WTC11 (cell line): ENCODE data around the gene UBE2H. TPM values are rescaled to one million over a fixed set of nuclear protein-coding genes. Genes with fewer than 3 reads are reported as not detected.
"Not testable (repeated sequence)": the region's sequence is repeated elsewhere in the genome, so short reads cannot be mapped to it uniquely, and the experiment has no call there.

Experiments
- ATAC-seq: fragments of 200-7000 bp; cut with Tn5 transposase; 2 replicates; pipeline ENCODE4 v1.10.0; 2021; ENCODE audit warnings: mild to moderate bottlenecking, moderate library complexity
- CTCF ChIA-PET: fragments of 300-600 bp; sonication (Branson Sonifier 250); formaldehyde crosslinking; loops from one replicate; lab custom pipeline; 2021; ENCODE audit warnings: antibody characterized with exemption; lab: Charles Lee
- POLR2A ChIA-PET: fragments of 350-600 bp; sonication (Branson Sonifier 250); formaldehyde crosslinking; loops from one replicate; lab custom pipeline; 2021; ENCODE audit warnings: antibody characterized with exemption; lab: Charles Lee
- DNase-seq: peaks from one replicate; pipeline ENCODE4 v3.0.0; 2021; ENCODE audit warnings: low spot score
- H3K27ac Mint-ChIP-seq: 2 replicates; pipeline ENCODE4 v1.8.0; 2021; ENCODE audit warnings: mixed read lengths
- H3K27me3 Mint-ChIP-seq: 2 replicates; pipeline ENCODE4 v1.8.0; 2021; ENCODE audit warnings: low read depth, mild to moderate bottlenecking, moderate library complexity, mixed read lengths
- H3K36me3 Mint-ChIP-seq: 2 replicates; pipeline ENCODE4 v1.8.0; 2021; ENCODE audit warnings: mixed read lengths
- H3K4me1 Mint-ChIP-seq: 2 replicates; pipeline ENCODE4 v1.8.0; 2022; ENCODE audit warnings: mixed read lengths
- H3K4me3 Mint-ChIP-seq: 2 replicates; pipeline ENCODE4 v1.8.0; 2021; ENCODE audit warnings: mild to moderate bottlenecking, moderate library complexity, mixed read lengths
- H3K9me3 Mint-ChIP-seq: 2 replicates; pipeline ENCODE4 v1.8.0; 2021; ENCODE audit warnings: mixed read lengths
- CREM ChIP-seq: sonication (generic); formaldehyde crosslinking; IDR thresholded peaks from 2 replicates; pipeline ENCODE4 v1.8.1; 2022; ENCODE audit warnings: mild to moderate bottlenecking, missing genetic modification reagents, moderate library complexity
- ELF4 ChIP-seq: sonication (generic); formaldehyde crosslinking; IDR thresholded peaks from 2 replicates; pipeline ENCODE4 v1.8.1; 2022; ENCODE audit warnings: low read depth, mild to moderate bottlenecking, moderate library complexity, missing genetic modification reagents
- EMX1 ChIP-seq: fragments of 250-450 bp; sonication (Bioruptor Pico); IDR thresholded peaks from 2 replicates; pipeline ENCODE4 v1.8.0; 2021; ENCODE audit warnings: mild to moderate bottlenecking
- IRF2 ChIP-seq: sonication (generic); formaldehyde crosslinking; IDR thresholded peaks from 2 replicates; pipeline ENCODE4 v1.8.0; 2022; ENCODE audit warnings: low read depth, missing genetic modification reagents, borderline replicate concordance
- KAT7 ChIP-seq: sonication (generic); formaldehyde crosslinking; IDR thresholded peaks from 2 replicates; pipeline ENCODE4 v1.8.1; 2023; ENCODE audit warnings: missing genetic modification reagents, mild to moderate bottlenecking, borderline replicate concordance
- RELA ChIP-seq: sonication (generic); formaldehyde crosslinking; IDR thresholded peaks from 2 replicates; pipeline ENCODE4 v1.8.1; 2022; ENCODE audit warnings: missing genetic modification reagents, mild to moderate bottlenecking, borderline replicate concordance
- TP53 ChIP-seq: sonication (generic); formaldehyde crosslinking; IDR thresholded peaks from 2 replicates; pipeline ENCODE4 v1.8.1; 2023; ENCODE audit warnings: mild to moderate bottlenecking, missing genetic modification reagents
- ZBTB21 ChIP-seq: sonication (generic); formaldehyde crosslinking; IDR thresholded peaks from 2 replicates; pipeline ENCODE4 v1.8.1; 2023; ENCODE audit warnings: mild to moderate bottlenecking, missing genetic modification reagents, borderline replicate concordance
- ZNF263 ChIP-seq: sonication (generic); formaldehyde crosslinking; IDR thresholded peaks from 2 replicates; pipeline ENCODE4 v1.8.1; 2022; ENCODE audit warnings: low read depth, mild to moderate bottlenecking, moderate library complexity, missing genetic modification reagents
- ZNF317 ChIP-seq: sonication (generic); formaldehyde crosslinking; IDR thresholded peaks from 2 replicates; pipeline ENCODE4 v1.8.1; 2023; ENCODE audit warnings: low read depth, mild to moderate bottlenecking, moderate library complexity, missing genetic modification reagents, borderline replicate concordance
- total RNA-seq: library from RNA; stranded (reverse); gene quantifications from 3 replicates; pipeline ENCODE4 v1.2.3, GENCODE V29; 2021
- TF ChIP-seq, protein P1 (sequence below): fragments of 250-450 bp; sonication (Bioruptor Pico); IDR thresholded peaks from 2 replicates; pipeline ENCODE4 v1.8.0; 2021; ENCODE audit warnings: mild to moderate bottlenecking
- TF ChIP-seq, protein P2 (sequence below): sonication (generic); formaldehyde crosslinking; IDR thresholded peaks from 2 replicates; pipeline ENCODE4 v1.8.0; 2022; ENCODE audit warnings: missing genetic modification reagents
- TF ChIP-seq, protein P3 (sequence below): fragments of 200-600 bp; IDR thresholded peaks from 2 replicates; pipeline ENCODE4 v1.8.0; 2022; ENCODE audit warnings: antibody characterized with exemption
- TF ChIP-seq, protein P4 (sequence below): fragments of 250-450 bp; sonication (Bioruptor Pico); IDR thresholded peaks from 2 replicates; pipeline ENCODE4 v1.9.0; 2021; ENCODE audit warnings: mild to moderate bottlenecking
- TF ChIP-seq, protein P5 (sequence below): sonication (generic); formaldehyde crosslinking; IDR thresholded peaks from 2 replicates; pipeline ENCODE4 v1.8.1; 2023; ENCODE audit warnings: mild to moderate bottlenecking, missing genetic modification reagents
- TF ChIP-seq, protein P6 (sequence below): sonication (generic); formaldehyde crosslinking; IDR thresholded peaks from 2 replicates; pipeline ENCODE4 v1.8.0; 2022; ENCODE audit warnings: mild to moderate bottlenecking, missing genetic modification reagents
- TF ChIP-seq, protein P7 (sequence below): sonication (generic); formaldehyde crosslinking; IDR thresholded peaks from 2 replicates; pipeline ENCODE4 v1.8.1; 2023; ENCODE audit warnings: mild to moderate bottlenecking, missing genetic modification reagents, moderate library complexity
- TF ChIP-seq, protein P8 (sequence below): sonication (generic); formaldehyde crosslinking; IDR thresholded peaks from 2 replicates; pipeline ENCODE4 v1.8.0; 2022; ENCODE audit warnings: mild to moderate bottlenecking, missing genetic modification reagents

UBE2H gene
- total RNA-seq, 1 experiment from 2014 or later: 55.0 TPM

DNA sequence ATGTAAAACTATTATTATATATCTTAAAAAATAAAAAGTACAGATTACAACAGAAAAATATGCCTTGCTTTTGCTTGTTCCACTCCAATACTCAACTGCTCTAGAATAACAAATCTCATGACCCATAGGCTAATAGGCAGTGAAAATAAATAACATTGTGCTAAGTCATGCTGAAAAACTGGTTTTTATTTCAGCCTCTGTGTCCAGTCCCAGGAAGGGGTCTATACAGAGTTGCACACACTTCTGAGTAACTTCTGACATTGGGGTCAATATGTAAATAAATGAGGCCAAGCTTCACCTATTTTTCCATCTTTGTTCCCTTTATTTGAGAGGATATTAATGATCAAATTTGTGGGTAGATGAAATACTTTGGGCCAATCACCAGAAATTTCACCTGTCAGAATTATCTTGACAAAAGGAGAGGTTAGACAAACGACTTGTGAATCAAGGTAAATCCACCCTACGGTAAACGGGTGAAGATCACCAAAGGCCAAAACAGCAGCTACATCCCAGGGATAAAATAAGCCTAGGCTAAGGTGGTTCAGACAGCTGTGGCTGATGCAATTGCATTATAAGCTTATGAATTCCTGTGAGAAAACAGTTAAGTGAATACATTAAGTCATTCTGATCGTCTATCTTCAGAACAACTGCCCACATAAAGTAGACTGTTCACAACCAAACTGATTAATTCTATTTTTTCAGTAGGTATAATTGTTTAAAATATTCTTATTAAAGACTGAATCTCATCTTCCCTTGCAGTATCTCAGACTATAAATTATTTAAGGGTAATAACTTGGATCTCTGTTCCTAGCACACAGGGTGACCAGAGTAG lies 87.5 kb downstream of the UBE2H start (continued):
- TF ChIP-seq, protein P1, sequence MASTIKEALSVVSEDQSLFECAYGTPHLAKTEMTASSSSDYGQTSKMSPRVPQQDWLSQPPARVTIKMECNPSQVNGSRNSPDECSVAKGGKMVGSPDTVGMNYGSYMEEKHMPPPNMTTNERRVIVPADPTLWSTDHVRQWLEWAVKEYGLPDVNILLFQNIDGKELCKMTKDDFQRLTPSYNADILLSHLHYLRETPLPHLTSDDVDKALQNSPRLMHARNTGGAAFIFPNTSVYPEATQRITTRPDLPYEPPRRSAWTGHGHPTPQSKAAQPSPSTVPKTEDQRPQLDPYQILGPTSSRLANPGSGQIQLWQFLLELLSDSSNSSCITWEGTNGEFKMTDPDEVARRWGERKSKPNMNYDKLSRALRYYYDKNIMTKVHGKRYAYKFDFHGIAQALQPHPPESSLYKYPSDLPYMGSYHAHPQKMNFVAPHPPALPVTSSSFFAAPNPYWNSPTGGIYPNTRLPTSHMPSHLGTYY: no peak
- no peak for TF ChIP-seq ZBTB21
- TF ChIP-seq, protein P2, sequence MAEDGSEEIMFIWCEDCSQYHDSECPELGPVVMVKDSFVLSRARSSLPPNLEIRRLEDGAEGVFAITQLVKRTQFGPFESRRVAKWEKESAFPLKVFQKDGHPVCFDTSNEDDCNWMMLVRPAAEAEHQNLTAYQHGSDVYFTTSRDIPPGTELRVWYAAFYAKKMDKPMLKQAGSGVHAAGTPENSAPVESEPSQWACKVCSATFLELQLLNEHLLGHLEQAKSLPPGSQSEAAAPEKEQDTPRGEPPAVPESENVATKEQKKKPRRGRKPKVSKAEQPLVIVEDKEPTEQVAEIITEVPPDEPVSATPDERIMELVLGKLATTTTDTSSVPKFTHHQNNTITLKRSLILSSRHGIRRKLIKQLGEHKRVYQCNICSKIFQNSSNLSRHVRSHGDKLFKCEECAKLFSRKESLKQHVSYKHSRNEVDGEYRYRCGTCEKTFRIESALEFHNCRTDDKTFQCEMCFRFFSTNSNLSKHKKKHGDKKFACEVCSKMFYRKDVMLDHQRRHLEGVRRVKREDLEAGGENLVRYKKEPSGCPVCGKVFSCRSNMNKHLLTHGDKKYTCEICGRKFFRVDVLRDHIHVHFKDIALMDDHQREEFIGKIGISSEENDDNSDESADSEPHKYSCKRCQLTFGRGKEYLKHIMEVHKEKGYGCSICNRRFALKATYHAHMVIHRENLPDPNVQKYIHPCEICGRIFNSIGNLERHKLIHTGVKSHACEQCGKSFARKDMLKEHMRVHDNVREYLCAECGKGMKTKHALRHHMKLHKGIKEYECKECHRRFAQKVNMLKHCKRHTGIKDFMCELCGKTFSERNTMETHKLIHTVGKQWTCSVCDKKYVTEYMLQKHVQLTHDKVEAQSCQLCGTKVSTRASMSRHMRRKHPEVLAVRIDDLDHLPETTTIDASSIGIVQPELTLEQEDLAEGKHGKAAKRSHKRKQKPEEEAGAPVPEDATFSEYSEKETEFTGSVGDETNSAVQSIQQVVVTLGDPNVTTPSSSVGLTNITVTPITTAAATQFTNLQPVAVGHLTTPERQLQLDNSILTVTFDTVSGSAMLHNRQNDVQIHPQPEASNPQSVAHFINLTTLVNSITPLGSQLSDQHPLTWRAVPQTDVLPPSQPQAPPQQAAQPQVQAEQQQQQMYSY: no peak

DNA sequence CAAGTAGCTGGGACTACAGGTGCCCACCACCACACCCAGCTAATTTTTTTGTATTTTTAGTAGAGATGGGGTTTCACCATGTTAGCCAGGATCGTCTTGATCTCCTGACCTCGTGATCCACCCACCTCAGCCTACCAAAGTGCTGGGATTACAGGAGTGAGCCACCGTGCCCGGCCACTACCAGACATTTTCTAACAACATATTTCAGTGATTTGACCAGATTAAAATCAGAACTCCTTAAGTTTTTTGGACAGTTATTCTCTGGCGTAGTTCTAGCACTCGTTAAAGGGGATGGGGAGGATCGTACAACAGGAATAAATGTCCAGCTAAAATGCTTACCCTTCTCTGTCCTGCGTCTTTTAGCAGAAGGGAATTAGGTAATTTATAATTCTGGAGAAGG lies 88.1 kb downstream of the UBE2H start:
- DNase-seq, H3K4me3 Mint-ChIP-seq, CTCF ChIA-PET, POLR2A ChIA-PET, H3K27me3 Mint-ChIP-seq, ATAC-seq, H3K9me3 Mint-ChIP-seq, H3K36me3 Mint-ChIP-seq: not testable (repeated sequence)
- H3K4me1 Mint-ChIP-seq: peaks cover 53% of the 10 kb centered on the region
- 0 out of 2 replicates have a peak overlapping the region, but pooled peaks have one; percentile 33 for H3K27ac Mint-ChIP-seq

DNA sequence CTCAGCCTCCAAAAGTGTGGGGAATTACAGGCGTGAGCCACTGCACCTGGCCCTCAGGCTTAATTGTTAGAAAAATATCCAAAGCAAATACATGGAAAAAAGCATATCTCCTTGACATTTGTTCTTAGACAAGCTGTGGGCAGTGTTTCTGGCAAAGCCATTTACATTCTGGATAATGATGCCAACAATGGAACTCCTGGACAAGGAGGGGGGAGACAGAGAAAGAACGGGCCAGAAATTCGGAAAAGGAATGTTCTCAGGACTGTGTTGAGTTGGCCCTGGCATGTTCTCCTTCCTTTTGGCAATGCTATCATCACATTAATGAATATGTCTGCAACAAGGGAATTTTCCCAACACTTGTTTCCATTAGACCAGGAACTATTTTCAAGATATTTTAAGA lies 88.7 kb downstream of the UBE2H start:
- POLR2A ChIA-PET: interaction anchor here (0.6 kb wide), 1 partner anchor 140 kb away, joined by 3 read pairs; no protein-coding TSS in a partner anchor
- ATAC-seq: no peak
- Mint-ChIP-seq H3K27me3 (no peaks in the 10 kb centered on the region), H3K4me1 (peaks cover 55% of the 10 kb centered on the region), H3K27ac (peak overlapping the region; percentile 83; the same call in 1 of the 2 replicates), H3K4me3 (no peak overlapping the region), H3K9me3 (peaks cover 3% of the 10 kb centered on the region; the same call in 1 of the 2 replicates), H3K36me3 (peaks cover 4% of the 10 kb centered on the region)
- TF ChIP-seq ZNF317 (CRISPR knock-in tag): no peak
- TF ChIP-seq, protein P3, sequence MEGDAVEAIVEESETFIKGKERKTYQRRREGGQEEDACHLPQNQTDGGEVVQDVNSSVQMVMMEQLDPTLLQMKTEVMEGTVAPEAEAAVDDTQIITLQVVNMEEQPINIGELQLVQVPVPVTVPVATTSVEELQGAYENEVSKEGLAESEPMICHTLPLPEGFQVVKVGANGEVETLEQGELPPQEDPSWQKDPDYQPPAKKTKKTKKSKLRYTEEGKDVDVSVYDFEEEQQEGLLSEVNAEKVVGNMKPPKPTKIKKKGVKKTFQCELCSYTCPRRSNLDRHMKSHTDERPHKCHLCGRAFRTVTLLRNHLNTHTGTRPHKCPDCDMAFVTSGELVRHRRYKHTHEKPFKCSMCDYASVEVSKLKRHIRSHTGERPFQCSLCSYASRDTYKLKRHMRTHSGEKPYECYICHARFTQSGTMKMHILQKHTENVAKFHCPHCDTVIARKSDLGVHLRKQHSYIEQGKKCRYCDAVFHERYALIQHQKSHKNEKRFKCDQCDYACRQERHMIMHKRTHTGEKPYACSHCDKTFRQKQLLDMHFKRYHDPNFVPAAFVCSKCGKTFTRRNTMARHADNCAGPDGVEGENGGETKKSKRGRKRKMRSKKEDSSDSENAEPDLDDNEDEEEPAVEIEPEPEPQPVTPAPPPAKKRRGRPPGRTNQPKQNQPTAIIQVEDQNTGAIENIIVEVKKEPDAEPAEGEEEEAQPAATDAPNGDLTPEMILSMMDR: no peak
- TF ChIP-seq, protein P4, sequence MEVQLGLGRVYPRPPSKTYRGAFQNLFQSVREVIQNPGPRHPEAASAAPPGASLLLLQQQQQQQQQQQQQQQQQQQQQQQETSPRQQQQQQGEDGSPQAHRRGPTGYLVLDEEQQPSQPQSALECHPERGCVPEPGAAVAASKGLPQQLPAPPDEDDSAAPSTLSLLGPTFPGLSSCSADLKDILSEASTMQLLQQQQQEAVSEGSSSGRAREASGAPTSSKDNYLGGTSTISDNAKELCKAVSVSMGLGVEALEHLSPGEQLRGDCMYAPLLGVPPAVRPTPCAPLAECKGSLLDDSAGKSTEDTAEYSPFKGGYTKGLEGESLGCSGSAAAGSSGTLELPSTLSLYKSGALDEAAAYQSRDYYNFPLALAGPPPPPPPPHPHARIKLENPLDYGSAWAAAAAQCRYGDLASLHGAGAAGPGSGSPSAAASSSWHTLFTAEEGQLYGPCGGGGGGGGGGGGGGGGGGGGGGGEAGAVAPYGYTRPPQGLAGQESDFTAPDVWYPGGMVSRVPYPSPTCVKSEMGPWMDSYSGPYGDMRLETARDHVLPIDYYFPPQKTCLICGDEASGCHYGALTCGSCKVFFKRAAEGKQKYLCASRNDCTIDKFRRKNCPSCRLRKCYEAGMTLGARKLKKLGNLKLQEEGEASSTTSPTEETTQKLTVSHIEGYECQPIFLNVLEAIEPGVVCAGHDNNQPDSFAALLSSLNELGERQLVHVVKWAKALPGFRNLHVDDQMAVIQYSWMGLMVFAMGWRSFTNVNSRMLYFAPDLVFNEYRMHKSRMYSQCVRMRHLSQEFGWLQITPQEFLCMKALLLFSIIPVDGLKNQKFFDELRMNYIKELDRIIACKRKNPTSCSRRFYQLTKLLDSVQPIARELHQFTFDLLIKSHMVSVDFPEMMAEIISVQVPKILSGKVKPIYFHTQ (CRISPR knock-in tag): no peak
- TF ChIP-seq KAT7: no peak
- TF ChIP-seq IRF2 (CRISPR knock-in tag): no peak
- TF ChIP-seq, protein P5, sequence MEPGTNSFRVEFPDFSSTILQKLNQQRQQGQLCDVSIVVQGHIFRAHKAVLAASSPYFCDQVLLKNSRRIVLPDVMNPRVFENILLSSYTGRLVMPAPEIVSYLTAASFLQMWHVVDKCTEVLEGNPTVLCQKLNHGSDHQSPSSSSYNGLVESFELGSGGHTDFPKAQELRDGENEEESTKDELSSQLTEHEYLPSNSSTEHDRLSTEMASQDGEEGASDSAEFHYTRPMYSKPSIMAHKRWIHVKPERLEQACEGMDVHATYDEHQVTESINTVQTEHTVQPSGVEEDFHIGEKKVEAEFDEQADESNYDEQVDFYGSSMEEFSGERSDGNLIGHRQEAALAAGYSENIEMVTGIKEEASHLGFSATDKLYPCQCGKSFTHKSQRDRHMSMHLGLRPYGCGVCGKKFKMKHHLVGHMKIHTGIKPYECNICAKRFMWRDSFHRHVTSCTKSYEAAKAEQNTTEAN (CRISPR knock-in tag): no peak
- TF ChIP-seq ZNF263 (CRISPR knock-in tag): no peak
- TF ChIP-seq EMX1: no peak
- no peak for TF ChIP-seq ELF4
- TF ChIP-seq CREM: no peak
- no peak for TF ChIP-seq RELA (CRISPR knock-in tag)
- TF ChIP-seq, protein P6, sequence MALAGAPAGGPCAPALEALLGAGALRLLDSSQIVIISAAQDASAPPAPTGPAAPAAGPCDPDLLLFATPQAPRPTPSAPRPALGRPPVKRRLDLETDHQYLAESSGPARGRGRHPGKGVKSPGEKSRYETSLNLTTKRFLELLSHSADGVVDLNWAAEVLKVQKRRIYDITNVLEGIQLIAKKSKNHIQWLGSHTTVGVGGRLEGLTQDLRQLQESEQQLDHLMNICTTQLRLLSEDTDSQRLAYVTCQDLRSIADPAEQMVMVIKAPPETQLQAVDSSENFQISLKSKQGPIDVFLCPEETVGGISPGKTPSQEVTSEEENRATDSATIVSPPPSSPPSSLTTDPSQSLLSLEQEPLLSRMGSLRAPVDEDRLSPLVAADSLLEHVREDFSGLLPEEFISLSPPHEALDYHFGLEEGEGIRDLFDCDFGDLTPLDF (CRISPR knock-in tag): no peak
- TF ChIP-seq, protein P7, sequence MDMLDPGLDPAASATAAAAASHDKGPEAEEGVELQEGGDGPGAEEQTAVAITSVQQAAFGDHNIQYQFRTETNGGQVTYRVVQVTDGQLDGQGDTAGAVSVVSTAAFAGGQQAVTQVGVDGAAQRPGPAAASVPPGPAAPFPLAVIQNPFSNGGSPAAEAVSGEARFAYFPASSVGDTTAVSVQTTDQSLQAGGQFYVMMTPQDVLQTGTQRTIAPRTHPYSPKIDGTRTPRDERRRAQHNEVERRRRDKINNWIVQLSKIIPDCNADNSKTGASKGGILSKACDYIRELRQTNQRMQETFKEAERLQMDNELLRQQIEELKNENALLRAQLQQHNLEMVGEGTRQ (CRISPR knock-in tag): no peak
- TF ChIP-seq, protein P8, sequence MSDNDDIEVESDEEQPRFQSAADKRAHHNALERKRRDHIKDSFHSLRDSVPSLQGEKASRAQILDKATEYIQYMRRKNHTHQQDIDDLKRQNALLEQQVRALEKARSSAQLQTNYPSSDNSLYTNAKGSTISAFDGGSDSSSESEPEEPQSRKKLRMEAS: no peak
- TF ChIP-seq TP53 (CRISPR knock-in tag): no peak
- CTCF ChIA-PET: no interaction called here
- DNase-seq: no peak
